Hematopoietic multipotent progenitor cell treated with erythropoietin and hydrocortisone succinate and interleukin-3 and kit ligand, for 17 days (in vitro differentiated cells): ENCODE data around the gene EHD4.

Experiments
- DNase-seq: peaks from one replicate; pipeline ENCODE4 v3.0.0-alpha.2; 2015; ENCODE audit warnings: low spot score

EHD4 gene

DNA sequence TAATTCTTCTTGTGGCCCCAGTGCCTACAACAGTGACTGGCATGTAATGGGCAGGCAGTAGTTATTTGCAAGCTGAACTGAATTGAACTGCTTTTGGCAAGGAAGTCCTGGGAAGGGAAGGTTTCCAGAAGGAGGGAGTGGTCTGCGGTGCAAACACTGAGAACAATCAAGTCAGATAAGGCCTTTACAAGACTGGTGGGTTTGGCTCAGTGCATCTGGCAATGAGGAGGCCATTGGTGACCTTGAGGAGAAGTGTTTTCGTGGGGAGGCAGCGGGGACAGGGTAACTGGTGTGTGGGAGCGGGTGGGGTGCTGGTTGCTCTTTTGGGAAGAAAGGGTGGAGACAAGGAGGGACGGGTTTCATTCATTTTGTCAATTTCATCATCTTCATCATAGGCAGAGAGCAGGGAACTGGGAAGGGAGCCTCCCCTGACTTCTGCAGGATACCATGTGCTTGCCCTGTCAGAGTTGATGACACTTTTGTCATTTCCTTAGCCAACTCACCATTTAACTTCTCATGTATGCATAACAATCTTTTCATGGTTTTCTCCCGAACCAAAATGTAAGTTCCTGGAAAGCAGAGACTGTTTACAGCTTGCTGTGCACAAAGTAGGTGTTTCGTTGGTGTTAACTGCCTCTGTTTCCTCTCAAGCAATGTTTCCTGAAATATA, 8.4 kb upstream of the EHD4 start:
- no peak for DNase-seq

DNA sequence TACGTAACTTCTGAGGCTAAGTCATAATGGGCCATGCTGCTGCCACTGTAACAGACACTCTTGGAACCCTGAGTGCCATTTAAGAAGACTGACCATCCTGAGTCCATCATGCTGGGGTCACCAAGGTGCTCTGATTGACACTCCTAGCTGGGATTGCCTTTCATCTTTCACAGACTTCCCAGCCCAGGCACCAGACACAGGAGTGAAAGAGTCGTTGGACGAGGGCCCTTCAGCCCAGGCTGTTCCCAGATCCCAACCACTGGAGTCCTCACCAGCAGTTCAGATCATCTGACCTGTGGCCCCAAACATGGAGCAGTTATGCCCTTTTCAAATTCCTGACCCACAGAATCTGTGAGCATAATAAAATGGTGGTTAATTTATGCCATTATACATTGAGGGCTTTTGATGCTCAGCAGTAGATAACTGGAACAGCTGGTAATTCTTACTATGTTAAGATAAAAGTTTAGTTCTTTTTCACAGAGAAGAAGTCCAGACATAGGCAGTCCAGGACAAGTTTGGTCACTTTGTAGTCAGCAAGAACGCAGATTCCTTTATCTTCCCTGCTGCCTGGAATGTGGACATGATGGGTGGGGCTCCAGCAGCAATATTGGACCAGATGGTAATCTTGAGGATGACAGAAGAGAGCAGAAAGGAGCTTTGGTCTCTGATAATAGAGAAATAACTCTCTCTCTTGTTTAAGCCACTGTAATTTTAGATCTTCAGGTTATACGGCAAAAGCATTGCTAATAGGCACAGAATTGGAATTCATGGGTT, 7.3 kb upstream of the EHD4 start:
- no peak for DNase-seq

DNA sequence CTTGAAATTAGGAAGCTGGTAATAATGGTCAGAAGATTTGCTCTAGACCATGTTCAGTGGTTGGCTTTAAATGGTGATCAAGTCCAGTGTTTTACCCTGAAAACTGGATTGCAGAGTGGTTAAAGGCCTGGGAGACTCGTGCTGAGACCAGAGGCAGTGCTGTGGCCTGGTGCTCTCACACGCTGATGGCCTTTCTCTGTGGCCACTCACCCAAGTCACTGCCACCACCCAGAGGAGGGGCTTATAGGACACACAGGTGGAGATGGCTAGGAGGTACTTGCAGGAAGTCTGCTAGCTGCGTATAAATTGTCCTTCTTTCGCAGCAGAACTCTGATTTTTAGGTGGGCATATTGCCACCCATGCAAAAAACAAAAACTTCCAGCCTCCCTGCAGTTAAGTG, 6.2 kb upstream of the EHD4 start:
- no peak for DNase-seq

DNA sequence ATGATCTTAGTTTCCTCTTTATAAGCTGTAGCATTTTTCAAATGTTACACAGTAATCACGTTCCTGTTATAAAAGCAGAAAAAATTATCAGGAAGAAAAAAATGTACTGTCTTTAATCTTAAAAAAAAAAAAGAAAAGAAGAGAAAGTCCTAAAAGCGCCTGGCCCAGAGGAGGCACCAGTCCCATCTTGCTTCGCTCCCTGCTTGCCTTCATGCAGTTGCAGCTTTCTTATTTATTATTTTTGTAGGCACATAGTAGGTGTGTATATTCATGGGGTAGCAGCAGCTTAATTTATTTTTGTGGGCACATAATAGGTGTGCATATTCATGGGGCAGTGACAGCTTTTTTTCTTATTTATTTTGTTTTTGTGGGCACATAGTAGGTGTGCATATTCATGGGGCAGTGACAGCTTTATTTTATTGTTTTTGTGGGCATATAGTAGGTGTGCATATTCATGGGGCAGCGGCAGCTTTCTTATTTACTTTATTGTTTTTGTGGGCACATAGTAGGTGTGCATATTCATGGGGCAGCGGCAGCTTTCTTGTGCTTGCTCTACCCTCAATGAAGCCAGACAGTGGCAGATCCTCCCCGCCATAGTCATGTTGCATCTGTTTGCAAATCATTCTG, 5.5 kb upstream of the EHD4 start:
- no peak for DNase-seq

GRCh38 chr15:41975669-41976068, 3.3 kb upstream of the EHD4 start:
- no peak for DNase-seq

GRCh38 chr15:41974041-41974440, 1.7 kb upstream of the EHD4 start:
- no peak for DNase-seq

DNA sequence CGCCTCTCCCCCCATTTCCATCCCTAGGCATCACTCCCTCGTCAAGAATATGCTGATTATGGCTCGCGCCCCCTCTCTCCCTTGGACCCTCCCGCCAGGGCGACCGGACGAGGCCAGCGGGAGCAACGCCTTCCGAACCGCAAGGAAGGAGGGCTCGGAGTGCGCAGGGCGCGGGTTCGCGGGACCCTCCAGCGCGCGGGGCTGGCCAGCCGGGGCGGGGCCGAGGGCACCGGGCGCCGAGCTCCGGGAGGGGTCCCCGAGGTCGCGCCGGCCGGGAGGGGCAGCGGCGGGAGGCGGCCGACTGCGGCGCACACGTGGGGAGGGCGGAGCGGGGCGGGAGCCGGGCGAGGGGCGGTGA, 483 bp downstream of the EHD4 start:
- DNase-seq = no peak

DNA sequence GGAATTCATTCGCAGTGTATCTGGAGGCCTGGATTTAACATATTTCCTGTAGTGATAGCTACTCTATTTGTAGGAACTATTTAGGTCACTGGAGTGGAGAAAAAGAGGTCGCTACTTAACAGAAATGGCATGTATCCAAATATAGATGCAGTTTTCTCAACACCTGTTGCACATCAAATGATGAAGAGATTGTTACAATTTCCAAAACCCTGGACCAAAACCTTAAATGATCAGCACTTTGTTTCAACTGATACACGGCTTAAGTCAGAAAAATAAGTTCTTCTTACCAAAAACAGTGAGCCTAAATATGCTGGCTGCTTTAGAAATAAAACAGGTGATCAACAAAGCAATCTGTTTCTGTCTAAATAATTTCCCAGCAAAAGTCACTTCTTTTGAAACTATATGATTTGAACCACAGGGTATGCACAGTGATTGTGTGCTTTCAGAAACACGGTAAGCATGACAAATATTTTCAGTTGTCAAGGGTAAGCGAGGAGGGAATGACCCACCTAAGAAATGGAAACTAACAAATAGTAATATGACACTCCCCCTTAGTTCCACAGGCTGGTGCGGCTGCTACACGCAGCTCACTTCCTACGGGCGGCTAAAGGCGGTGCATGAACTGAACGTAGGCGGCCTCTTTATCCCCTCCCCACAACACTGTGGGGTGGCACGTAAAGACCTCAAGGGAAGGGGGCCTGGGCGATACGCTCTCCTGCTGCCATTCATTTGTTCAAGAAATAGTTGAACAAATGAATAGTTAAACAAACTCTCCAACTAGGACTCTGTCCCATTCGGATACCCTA, 1.1 kb downstream of the EHD4 start:
- no peak for DNase-seq

DNA sequence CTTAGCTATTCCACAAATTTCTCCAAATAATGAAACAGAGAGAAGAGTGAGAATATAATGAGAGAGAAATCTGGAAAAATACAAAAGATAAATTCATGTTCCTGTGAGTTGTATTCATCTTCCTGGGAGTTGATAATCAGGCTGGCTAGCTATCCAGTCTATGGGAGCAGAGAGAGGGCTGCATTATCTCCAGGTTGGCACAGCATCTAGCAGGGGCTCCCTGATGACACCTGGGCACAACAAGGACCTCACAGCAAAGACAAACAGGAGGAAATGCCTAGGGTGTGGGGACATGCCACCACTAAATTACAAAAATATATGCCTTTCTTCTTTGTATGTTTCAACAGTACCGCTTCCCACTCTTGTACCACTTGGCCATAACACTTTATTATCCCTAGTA, 1.9 kb downstream of the EHD4 start:
- no peak for DNase-seq

DNA sequence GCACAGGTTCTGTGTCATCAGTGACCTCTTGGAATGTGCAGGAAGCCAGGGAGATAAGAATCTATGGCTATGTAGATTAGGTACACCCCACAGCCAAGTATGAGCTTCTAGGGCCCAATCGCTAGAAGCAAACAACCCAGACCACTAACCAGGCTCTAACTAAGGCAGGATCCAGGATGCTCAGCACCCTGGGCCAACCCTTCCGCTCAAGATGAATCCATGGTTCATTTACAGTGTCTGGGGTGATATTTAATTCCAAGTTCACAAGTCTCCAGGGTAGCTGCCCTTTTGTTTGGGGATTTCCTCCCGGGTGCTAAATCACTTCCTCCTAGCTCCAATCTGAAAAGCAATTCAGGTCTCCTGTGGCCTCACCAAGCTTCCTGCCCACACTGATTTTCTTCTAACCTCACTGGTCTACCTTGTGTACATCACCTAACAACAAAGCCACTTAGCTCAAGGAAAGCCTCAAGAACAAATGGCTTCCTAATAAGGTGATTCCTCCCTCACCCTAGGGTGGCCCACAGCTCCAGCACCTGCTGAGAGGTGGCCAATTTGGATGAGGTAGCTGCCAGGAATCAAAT, 2.4 kb downstream of the EHD4 start:
- DNase-seq = no peak

GRCh38 chr15:41968701-41969100, 3.7 kb downstream of the EHD4 start:
- no peak for DNase-seq

- DNase-seq = no peak
Measured at GRCh38 chr15:41967506-41968206, 4.7 kb downstream of the EHD4 start.

DNA sequence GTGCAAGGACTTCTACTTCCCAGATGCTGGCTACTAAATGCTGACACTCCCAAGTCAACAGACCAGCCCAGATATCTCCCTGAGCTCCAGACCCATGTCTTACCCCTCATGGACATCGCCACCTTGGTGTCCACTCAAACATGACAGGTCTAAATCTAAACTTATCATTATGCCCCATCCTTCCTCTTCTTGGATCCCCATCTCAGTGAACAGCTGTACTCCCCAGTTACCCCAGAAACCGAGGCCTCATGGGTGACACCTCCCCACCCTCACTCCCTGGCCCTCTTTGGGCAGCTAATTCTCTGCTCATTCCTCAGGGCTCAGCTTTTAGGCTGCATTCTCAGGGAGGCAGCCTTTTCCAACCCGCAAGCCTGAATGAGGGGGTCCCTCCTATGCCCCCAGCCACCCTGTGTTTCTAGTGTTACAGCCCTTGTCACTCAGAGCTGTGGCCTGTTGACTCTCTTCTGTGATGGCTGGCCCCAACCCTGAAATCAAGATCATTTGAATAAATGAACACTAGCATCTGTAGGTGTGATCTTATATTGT, 5.4 kb downstream of the EHD4 start:
- no peak for DNase-seq

GRCh38 chr15:41966414-41966812, 5.9 kb downstream of the EHD4 start:
- no peak for DNase-seq

DNA sequence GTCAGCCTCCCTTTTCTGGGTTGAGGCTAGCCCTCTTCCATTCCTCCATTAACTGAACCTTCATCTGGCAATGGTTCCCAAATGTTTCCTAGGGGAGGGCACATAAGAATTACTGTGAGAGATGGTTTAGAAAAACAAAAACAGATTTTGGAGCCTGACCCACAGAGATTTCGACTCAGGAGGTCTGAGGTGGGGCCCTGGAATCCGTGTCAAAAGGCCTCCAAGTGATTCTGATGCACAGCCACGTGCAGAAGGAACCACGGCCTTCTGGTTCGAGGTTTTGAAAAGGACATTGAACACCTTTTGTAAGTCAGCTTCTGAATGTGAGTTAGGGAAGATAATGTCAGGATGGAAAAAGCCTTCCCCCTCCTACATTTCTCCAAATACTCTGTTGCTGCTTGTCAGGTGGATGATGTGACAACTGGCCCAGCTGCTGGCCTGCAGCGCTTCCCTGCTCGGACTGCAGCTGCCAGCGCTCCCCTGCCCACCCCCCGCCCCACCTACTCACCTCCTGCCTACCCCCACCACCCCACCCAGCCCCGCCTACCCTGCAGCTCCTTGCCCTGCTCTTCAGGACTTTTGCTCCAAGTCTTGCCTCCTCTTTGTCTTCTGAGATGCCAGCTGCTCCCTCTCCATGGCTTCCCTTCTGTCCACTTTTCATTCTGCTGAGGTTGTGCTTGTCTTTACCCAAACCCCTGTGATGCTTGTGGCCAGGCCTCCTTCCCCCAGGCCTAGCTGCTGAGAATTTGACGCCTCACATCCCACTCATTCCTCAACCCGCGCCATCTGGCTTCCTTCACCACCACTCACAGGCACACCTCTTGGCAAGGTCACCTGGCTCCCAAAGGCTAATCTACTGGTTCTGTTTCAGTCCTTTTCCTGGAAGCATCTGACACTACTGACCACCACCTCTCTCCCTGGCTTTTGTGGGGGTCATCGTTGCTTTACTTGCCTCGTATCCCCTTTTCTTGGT, 6.6 kb downstream of the EHD4 start:
- DNase-seq = no peak

- no peak for DNase-seq
Measured at GRCh38 chr15:41961595-41962202, 10.7 kb downstream of the EHD4 start.

DNA sequence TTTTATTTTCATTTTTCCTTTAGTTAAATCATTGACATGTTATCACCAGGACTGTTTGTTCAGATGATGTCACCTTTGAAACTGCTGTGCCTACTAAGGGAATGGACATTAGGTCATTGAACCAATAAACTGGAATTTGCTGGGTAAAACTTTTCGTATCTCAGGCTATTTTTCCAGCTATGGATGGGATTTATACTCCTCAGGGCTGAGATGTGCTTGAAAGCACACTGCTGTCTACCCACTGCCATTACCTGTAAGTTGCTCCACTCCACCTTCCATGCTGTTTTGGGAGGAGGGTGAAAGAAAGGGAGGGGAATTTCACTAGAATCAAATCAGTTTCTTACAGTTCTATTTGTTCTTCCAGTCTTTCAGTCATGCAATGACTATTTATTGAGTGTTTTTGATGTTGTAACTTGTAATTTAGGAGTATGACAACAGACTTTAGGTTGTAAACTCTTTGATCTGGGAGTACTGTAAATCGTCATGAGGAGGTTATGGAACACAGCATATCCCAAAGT, 11.3 kb downstream of the EHD4 start:
- no peak for DNase-seq

GRCh38 chr15:41958002-41958420, 14.3 kb downstream of the EHD4 start:
- DNase-seq = no peak
